NB4 (cell line): ENCODE data around the gene PDZD2.

Source experiments
- CTCF ChIP-seq: IDR thresholded peaks from one replicate; pipeline ENCODE4 v1.5.1; 2012; ENCODE audit warnings: low read depth, low read length
- MAX ChIP-seq: IDR thresholded peaks from 2 replicates; pipeline ENCODE4 v1.6.1; 2011; ENCODE audit warnings: low read depth, low read length
- POLR2A ChIP-seq: IDR thresholded peaks from 2 replicates; pipeline ENCODE4 v1.6.1; 2011; ENCODE audit warnings: mild to moderate bottlenecking; ENCODE audit not compliant: insufficient read length; ENCODE audit errors: extremely low read depth

DNA sequence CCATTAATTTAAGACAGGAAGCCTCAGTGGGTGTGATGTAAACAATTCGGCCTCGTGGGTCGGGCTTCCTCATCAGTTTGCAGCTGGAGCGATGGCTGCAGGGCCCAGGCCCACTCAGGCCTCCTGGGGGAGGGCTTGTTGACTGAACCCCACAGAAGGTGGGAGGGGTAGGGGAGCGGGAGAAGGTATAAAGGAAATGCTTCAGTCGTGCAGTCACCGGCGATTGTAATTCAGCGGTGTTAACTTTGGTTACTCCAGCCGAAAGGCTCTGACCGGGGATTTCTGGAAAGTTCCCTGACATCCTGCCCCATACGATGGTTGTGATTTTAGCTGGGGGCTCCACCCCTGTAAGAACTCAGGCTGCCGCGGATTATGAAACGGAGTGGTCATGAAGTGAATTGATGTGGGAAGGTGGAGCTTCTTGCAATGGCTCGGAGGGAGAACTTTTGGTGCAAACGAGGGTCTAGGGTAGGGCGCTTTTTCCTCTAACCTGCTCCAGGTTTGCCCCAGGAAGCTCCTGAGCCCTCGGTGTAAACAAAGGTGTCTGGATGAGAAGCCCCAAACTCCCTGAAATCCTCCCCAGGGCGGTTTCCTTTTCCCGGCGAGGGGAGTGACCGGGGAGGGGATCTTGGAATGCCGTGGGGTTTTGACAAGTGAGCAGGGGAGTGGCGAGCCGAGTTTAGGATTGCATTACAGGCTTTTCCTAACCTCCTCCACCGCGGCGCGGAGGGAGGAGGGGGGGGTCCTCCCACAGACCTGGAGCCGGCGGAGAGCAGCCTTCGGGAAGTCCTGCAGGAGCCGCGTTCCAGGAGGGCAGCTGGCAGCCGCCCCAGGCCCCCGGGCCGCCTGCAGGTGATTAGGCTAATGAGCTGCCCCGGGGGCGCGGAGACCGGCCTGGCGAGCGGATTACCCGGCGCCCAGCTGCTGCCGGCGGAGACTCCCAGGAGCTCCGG is 215.5 kb downstream of the PDZD2 start:
- no peak for TF ChIP-seq CTCF
- TF ChIP-seq MAX: no peak
- TF ChIP-seq POLR2A: no peak
